Sigmoid colon (tissue), 7 donors: ENCODE data around the gene LIPT1. TPM values are rescaled to one million over a fixed set of nuclear protein-coding genes. Genes with fewer than 3 reads are reported as not detected.

Source experiments
- DNase-seq: peaks from one replicate; pipeline ENCODE4 v3.0.0-alpha.2; 2019
- H3K27ac ChIP-seq, 4 donors: fragments of 200-600 bp; sonication (generic); one replicate each; pipeline ENCODE4 v1.5.1; 2016 to 2019; ENCODE audit warnings: mild to moderate bottlenecking in 1 of 4
- H3K27me3 ChIP-seq, 3 donors: fragments of 200-600 bp; sonication (generic); one replicate each; pipeline ENCODE4 v1.5.1; 2019; ENCODE audit warnings: mild to moderate bottlenecking in 1 of 3
- H3K36me3 ChIP-seq, 4 donors: fragments of 200-600 bp; sonication (generic); one replicate each; pipeline ENCODE4 v1.5.1; 2016 to 2019
- H3K4me1 ChIP-seq, 4 donors: fragments of 200-600 bp; sonication (generic); one replicate each; pipeline ENCODE4 v1.5.1; 2017 to 2019
- H3K4me3 ChIP-seq, 4 donors: fragments of 200-600 bp; sonication (generic); one replicate each; pipeline ENCODE4 v1.5.1; 2017 to 2019; ENCODE audit warnings: mild to moderate bottlenecking in 2 of 4, moderate library complexity in 1 of 4
- H3K9me3 ChIP-seq, 4 donors: fragments of 200-600 bp in 3 of 4; sonication (generic) in 3 of 4; one replicate each; pipeline versions ENCODE4 v1.5.1 to v1.6.1; 2013 to 2019
- EP300 ChIP-seq, 4 donors: sonication (generic); formaldehyde crosslinking; IDR thresholded peaks; one replicate each; pipeline ENCODE4 v1.6.1; 2017; ENCODE audit warnings: antibody characterized with exemption in 4 of 4
- POLR2A ChIP-seq, 2 donors: fragments of 450-650 bp; IDR thresholded peaks; one replicate each; pipeline ENCODE4 v1.6.1; 2016; ENCODE audit warnings: antibody characterized with exemption in 2 of 2, mild to moderate bottlenecking in 2 of 2, moderate library complexity in 2 of 2
- POLR2AphosphoS5 ChIP-seq, 4 donors: sonication (generic); formaldehyde crosslinking; IDR thresholded peaks; one replicate each; pipeline ENCODE4 v1.6.1; 2017; ENCODE audit warnings: antibody characterized with exemption in 4 of 4
- WGBS, 2 donors: extraction: QIAGEN DNeasy Blood & Tissue Kit; methylation state at CpG; one replicate each; pipeline ENCODE4 v1.1.7; 2013; 5-methylcytosine and 5-hydroxymethylcytosine counted together
- intact Hi-C: fragments of 100-400 bp; cut with DNase I; formaldehyde crosslinking; loops from one replicate; pipeline ENCODE4 v1.15.1; 2023
- polyA plus RNA-seq, 3 donors: library from polyadenylated mRNA; stranded (reverse); fragments of 200-250 nt; gene quantifications; one replicate each; pipeline ENCODE4 v1.2.3, GENCODE V29; 2013
- total RNA-seq, 4 donors: library from RNA; depleted of rRNA; stranded (reverse); fragments of >200 nt; gene quantifications; one replicate each; pipeline ENCODE4 v1.1.0, GENCODE V29; 2016
- TF ChIP-seq, protein P1 (sequence below), 4 experiments: fragments of 450-650 bp in 3 of 4; fragments of 200-600 bp in 1 of 4; IDR thresholded peaks; one replicate each; pipeline ENCODE4 v1.5.1; 2016 to 2019; ENCODE audit warnings: antibody characterized with exemption in 4 of 4, mild to moderate bottlenecking in 3 of 4, moderate library complexity in 2 of 4
- donor health status: healthy with polysubstance abuse.
- donor health status: Bipolar disorder and iron deficiency.
- donor health status: healthy.

LIPT1 gene
- total and polyA plus RNA-seq, 7 donors = 3.9 to 9.5 (median 5.7) TPM

DNA sequence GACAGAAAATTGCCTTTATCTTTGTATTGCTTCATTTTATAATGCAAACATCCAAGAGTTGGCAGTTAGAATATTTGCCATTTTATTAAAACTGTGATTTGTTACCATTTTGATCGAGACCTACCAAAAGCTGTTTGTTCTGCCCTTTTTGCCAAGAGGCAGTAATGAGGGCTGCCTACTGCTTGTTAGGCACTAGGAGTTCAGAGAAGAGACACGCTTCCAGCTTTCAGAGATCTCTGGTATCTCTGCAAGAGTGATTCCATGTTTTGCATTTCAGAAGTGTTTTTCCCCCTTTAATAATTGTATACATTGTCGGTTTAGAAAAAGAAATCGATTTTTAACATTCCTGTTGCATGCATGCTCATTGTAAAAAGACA, 26.8 kb downstream of the LIPT1 start:
- H3K27ac ChIP-seq = peak overlapping the region; percentile 76 to 81 (median 78)
- 2% methylated on average over 4 of the region's 4 CpGs for WGBS, 2 donors
- peaks cover 0 to 38% (median 34%) of the 10 kb centered on the region in 4 donors for H3K4me1 ChIP-seq
- peak overlapping the region; percentile 61 to 81 (median 77) for H3K4me3 ChIP-seq
- DNase-seq = no peak
- H3K27me3 ChIP-seq = no peaks in the 10 kb centered on the region
- TF ChIP-seq POLR2AphosphoS5 (IDR thresholded peaks at IDR 0.05) = no peak
- no peak for TF ChIP-seq POLR2A (IDR thresholded peaks at IDR 0.05)
- TF ChIP-seq EP300 (IDR thresholded peaks at IDR 0.05) = no peak
- TF ChIP-seq, protein P1, sequence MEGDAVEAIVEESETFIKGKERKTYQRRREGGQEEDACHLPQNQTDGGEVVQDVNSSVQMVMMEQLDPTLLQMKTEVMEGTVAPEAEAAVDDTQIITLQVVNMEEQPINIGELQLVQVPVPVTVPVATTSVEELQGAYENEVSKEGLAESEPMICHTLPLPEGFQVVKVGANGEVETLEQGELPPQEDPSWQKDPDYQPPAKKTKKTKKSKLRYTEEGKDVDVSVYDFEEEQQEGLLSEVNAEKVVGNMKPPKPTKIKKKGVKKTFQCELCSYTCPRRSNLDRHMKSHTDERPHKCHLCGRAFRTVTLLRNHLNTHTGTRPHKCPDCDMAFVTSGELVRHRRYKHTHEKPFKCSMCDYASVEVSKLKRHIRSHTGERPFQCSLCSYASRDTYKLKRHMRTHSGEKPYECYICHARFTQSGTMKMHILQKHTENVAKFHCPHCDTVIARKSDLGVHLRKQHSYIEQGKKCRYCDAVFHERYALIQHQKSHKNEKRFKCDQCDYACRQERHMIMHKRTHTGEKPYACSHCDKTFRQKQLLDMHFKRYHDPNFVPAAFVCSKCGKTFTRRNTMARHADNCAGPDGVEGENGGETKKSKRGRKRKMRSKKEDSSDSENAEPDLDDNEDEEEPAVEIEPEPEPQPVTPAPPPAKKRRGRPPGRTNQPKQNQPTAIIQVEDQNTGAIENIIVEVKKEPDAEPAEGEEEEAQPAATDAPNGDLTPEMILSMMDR (IDR thresholded peaks at IDR 0.05) = no peak
- intact Hi-C loops = loop anchor here (2.0 to 5.0 kb wide), 3 partner anchors 27 to 156 kb away; partner anchors contain the start of genes C2orf15, EIF5B, LIPT1 and TSGA10
- no peaks in the 10 kb centered on the region for H3K36me3 ChIP-seq
- H3K9me3 ChIP-seq = no peaks in the 10 kb centered on the region

DNA sequence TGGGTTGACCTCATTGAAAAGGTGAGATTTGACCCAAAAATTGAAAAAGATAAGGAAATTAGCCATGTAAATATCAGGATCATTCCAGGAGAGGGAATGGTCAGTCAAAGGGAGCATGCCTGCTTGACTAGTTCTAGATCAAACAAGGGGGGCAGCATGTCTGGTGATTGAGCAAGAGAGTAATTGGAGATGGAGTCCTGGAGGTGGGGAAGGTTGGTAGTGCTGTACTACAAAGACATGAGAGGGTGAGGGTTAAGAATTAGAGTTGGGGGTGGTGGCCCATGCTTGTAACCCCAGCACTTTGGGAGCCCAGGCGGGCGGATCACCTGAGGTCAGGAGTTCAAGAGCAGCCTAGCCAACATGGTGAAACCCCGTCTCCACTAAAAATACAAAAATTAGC, 28.3 kb downstream of the LIPT1 start:
- WGBS, 2 donors = 95 to 97% methylated on average over 3 of the region's 3 CpGs
- no peak overlapping the region for H3K4me3 ChIP-seq
- no peaks in the 10 kb centered on the region for H3K9me3 ChIP-seq
- H3K27me3 ChIP-seq = no peaks in the 10 kb centered on the region
- DNase-seq = no peak
- H3K36me3 ChIP-seq = peaks cover 0 to 12% (median 0%) of the 10 kb centered on the region in 4 donors
- TF ChIP-seq EP300 (IDR thresholded peaks at IDR 0.05) = no peak
- TF ChIP-seq POLR2AphosphoS5 (IDR thresholded peaks at IDR 0.05) = no peak
- TF ChIP-seq, protein P1 (IDR thresholded peaks at IDR 0.05) = no peak
- TF ChIP-seq POLR2A (IDR thresholded peaks at IDR 0.05) = no peak
- no peak overlapping the region for H3K27ac ChIP-seq
- intact Hi-C loops = loop anchor here (5.0 kb wide), 2 partner anchors 41 to 154 kb away; partner anchors contain the start of genes C2orf15, EIF5B and TXNDC9
- H3K4me1 ChIP-seq = peaks cover 0 to 38% (median 34%) of the 10 kb centered on the region in 4 donors

DNA sequence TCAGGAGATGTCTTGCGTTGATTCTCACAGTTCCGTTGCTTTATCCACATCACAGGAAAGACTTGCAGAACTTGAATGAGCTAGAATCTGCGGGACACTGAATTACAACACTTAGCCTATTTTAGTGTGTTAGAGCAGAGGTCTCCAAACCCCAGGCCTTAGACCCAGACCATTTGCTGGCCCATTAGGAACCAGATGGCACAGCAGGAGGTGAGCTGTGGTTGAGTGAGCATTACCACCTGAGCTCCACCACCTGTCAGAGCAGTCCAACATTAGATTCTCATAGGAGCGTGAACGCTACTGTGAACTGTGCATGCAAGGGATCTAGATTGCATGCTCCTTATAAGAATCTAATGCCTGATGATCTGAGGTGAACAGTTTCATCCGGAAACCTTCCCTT, 30.0 kb downstream of the LIPT1 start:
- Histone ChIP-seq H3K36me3 (peaks cover under 1 to 29% (median 3%) of the 10 kb centered on the region in 4 donors), H3K4me3 (no peak overlapping the region), H3K27ac (no peak overlapping the region), H3K27me3 (no peaks in the 10 kb centered on the region), H3K4me1 (peaks cover 0 to 23% (median 20%) of the 10 kb centered on the region in 4 donors), H3K9me3 (no peaks in the 10 kb centered on the region)
- DNase-seq = no peak
- intact Hi-C loops = loop anchor here (5.0 kb wide), 2 partner anchors 43 to 152 kb away; partner anchors contain the start of genes C2orf15, EIF5B and TXNDC9
- 65 to 76% methylated on average over 6 of the region's 6 CpGs for WGBS, 2 donors
- TF ChIP-seq EP300 (IDR thresholded peaks at IDR 0.05) (no peak), POLR2A (IDR thresholded peaks at IDR 0.05) (no peak), POLR2AphosphoS5 (IDR thresholded peaks at IDR 0.05) (no peak)
- TF ChIP-seq, protein P1 (IDR thresholded peaks at IDR 0.05) = no peak

DNA sequence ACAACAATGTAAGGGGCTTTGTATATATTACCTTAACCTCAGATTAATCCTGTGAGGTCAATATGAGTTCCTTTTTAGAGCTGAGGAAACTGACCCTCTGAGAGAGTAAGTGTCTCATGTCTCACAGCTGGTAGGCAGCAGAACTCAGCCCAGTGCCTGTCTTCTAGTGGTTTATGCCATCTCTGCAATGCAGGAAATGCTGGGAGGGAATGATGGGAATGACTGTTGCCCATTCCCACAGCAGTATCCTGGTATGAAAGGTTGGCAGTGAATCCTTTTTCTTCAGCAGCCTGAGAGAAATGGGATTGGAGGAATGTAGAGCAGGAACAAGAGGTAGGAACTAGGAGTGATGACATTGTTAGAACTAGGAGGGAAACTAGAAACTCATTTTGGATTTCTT, 32.2 kb downstream of the LIPT1 start:
- Histone ChIP-seq H3K4me1 (peaks cover 0 to 11% (median 8%) of the 10 kb centered on the region in 4 donors), H3K4me3 (no peak overlapping the region), H3K9me3 (no peaks in the 10 kb centered on the region), H3K27ac (no peak overlapping the region), H3K27me3 (no peaks in the 10 kb centered on the region), H3K36me3 (peaks cover 3 to 45% (median 10%) of the 10 kb centered on the region in 4 donors)
- intact Hi-C loops = no loop called here
- no peak for TF ChIP-seq EP300 (IDR thresholded peaks at IDR 0.05)
- TF ChIP-seq, protein P1 (IDR thresholded peaks at IDR 0.05) = no peak
- TF ChIP-seq POLR2A (IDR thresholded peaks at IDR 0.05) = no peak
- TF ChIP-seq POLR2AphosphoS5 (IDR thresholded peaks at IDR 0.05) = no peak
- no peak for DNase-seq

DNA sequence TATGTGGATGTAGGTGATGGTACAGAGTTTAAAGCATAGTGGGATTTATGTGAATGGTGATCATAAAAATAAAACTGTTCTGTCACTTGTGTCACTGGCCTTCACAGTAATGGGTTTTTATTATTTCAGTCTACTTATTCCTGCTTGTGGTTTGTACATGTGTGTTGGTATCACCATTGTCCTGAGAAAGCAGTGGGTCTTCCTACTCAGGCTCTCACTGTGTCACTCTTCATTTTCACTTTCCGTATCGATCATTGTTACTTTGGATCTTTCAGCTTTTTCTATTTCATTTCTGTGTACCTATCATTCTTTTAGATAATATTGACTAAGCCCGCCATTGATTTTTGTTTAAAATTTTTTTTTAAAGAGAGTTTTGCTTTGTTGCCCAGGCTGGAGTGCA, 33.6 kb downstream of the LIPT1 start:
- intact Hi-C loops = no loop called here
- 94 to 96% methylated on average over 3 of the region's 3 CpGs for WGBS, 2 donors

More for the DNA sequence above, 33.6 kb downstream of the LIPT1 start:
- peaks cover 0 to under 1% (median 0%) of the 10 kb centered on the region in 4 donors for H3K4me1 ChIP-seq
- no peak overlapping the region for H3K27ac ChIP-seq
- TF ChIP-seq POLR2AphosphoS5 (IDR thresholded peaks at IDR 0.05) (no peak), EP300 (IDR thresholded peaks at IDR 0.05) (no peak), POLR2A (IDR thresholded peaks at IDR 0.05) (no peak)
- TF ChIP-seq, protein P1 (IDR thresholded peaks at IDR 0.05) = no peak
- no peaks in the 10 kb centered on the region for H3K27me3 ChIP-seq
- DNase-seq = no peak
- H3K9me3 ChIP-seq = no peaks in the 10 kb centered on the region
- peaks cover 3 to 58% (median 10%) of the 10 kb centered on the region in 4 donors for H3K36me3 ChIP-seq
- no peak overlapping the region for H3K4me3 ChIP-seq
